ENCODE data around the gene GARS1.

GRCh38 chr7:30559611-30560010 lies 35.1 kb upstream of the GARS1 start:
- no peak for TF ChIP-seq CTCF (IDR thresholded peaks at IDR 0.05)
- no peak for TF ChIP-seq POLR2A (IDR thresholded peaks at IDR 0.05)
